ENCODE measurements around the gene KIF5B. TPM values are rescaled to one million over a fixed set of nuclear protein-coding genes. Genes with fewer than 3 reads are reported as not detected.
"Not testable (repeated sequence)": the region's sequence is repeated elsewhere in the genome, so short reads cannot be mapped to it uniquely, and the experiment has no call there.

KIF5B gene
- 10 to 100 TPM; 79.1 to 89.8 (median 81.9) TPM for total RNA-seq

DNA sequence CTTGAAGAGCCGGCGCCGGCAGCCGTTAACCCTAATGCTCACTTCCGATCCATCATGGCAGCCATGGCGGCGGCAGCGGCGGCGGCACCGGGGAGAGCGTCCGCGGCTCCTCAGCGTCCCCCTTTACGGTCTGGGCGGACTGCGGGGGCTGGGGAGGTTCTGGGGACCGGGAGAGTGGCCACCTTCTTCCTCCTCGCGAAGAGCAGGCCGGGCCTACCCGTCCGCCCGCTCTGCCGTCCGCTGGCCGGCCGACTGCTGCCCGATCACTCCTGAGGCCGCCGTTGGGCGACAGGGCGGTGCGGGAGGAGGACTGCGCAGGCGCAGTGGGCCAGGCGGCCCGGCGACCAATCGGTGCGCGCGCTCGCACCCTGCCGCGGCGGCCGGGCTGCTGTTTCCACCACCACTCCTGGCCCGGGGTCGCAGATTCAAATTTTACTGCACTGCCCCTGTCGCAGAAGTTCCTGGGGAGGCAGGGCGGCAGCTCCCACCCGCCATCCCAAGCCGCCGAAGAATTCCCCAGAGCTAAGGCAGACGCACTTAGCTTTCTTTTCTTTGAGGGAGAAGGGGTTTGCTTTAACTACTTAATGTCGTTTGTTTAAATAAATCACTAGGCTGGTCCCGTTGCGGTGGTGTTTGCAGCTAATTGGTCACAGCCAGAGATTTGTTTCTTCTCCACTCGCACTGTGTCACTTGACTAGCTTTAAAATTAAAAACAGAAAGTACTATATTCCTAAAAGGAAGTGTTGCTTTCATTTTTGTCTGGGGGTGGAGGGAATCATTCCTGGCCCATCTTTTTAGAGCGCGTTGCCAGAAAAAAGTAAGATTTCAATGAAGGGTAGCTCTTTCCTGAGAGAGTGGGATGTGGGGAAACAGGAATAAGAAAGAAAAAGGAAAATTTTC, at the start of gene KIF5B:
TSS of gene KIF5B (minus strand) at position 290 of the 900 bp plus-strand sequence. CDS start 452 bp downstream, outside the sequence.
- Mint-ChIP-seq H3K4me3 (peak within 1 kb of the TSS; percentile 98), H3K4me1 (ENCODE audit: low read depth) (peaks cover 39% of the 10 kb centered on the region), H3K27me3 (ENCODE audit: low read depth) (no peaks in the 10 kb centered on the region), H3K36me3 (ENCODE audit: insufficient read depth) (peaks cover 2% of the 10 kb centered on the region), H3K9me3 (no peaks in the 10 kb centered on the region)
- DNase-seq: peak; percentile 82
- peak; percentile 89 to 91 for ATAC-seq

- H3K27me3 Mint-ChIP-seq (ENCODE audit: low read depth): peaks cover 4% of the 10 kb centered on the region
- ATAC-seq: no peak
- H3K36me3 Mint-ChIP-seq (ENCODE audit: insufficient read depth): no peaks in the 10 kb centered on the region
- H3K9me3 Mint-ChIP-seq: no peaks in the 10 kb centered on the region
- DNase-seq: no peak
- no peaks in the 10 kb centered on the region for H3K4me1 Mint-ChIP-seq (ENCODE audit: low read depth)
- no peak overlapping the region for H3K4me3 Mint-ChIP-seq
These were observed 49.7 kb upstream of the KIF5B start for GRCh38 chr10:32105782-32106382.

DNA sequence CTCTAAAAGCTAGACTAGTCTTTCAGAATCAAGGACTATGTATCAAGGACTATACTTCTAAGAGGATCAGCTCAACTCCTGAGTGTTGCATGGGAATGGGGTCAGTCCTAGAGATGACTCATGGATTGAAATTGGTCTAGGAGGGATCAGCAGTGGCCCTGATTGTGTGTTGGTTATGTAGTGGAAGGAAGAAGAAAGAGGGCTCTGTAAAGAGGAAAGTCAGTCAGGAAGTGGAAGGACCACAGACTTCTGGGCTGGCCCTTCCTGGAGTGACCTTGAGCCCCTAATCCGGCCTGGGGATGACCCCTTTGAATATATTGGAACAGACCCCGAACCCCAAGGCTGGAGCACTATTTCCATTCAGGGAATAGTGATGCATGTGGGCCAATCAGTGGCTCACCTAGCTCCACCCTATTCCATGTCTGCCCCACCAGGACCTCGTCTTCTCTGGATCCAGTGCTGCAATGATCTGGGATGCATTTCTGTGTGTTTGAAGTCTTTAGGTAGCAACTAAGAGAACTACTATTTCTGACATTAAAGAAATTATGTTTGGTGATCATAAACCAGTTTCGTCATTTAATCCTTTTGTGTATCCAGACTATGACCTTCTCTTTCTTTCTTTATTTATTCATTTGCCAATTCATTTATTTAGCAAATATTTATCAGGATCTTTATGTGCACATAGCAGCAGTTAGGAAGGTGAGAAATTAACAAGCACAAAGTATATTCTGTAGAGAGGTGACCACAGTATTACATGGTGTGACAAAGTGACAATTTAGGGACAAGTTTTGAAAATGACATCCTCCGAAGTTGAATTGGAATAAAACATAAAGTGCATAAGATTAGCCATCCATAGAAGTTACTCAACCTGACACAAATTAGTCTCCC, 48.6 kb upstream of the KIF5B start:
- Mint-ChIP-seq H3K4me1 (ENCODE audit: low read depth) (no peaks in the 10 kb centered on the region), H3K4me3 (no peak overlapping the region), H3K9me3 (no peaks in the 10 kb centered on the region), H3K27me3 (ENCODE audit: low read depth) (peaks cover 4% of the 10 kb centered on the region), H3K36me3 (ENCODE audit: insufficient read depth) (no peaks in the 10 kb centered on the region)
- DNase-seq: no peak
- ATAC-seq: no peak

DNA sequence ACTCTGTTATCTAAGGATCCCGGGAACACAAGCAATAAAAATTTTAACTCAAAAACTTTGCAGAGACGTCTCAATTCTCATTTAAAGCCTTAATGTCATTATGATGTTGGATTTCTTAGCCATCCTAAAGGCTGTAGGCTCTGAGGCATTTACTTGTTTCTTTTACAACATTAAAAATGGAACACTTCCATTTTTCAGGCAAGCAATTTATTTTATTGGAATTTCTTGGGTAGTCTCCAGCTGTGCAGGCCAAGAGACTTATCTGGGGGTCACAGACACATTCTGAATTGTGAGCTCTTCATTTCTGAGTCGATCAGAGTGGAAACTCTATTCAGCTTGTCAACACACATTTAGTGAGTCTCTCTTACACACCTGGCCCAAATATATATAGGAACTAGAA, 48.0 kb upstream of the KIF5B start:
- Mint-ChIP-seq H3K9me3 (no peaks in the 10 kb centered on the region), H3K36me3 (ENCODE audit: insufficient read depth) (no peaks in the 10 kb centered on the region), H3K4me3 (no peak overlapping the region), H3K4me1 (ENCODE audit: low read depth) (no peaks in the 10 kb centered on the region), H3K27me3 (ENCODE audit: low read depth) (peaks cover 4% of the 10 kb centered on the region)
- DNase-seq: no peak
- ATAC-seq: no peak

DNA sequence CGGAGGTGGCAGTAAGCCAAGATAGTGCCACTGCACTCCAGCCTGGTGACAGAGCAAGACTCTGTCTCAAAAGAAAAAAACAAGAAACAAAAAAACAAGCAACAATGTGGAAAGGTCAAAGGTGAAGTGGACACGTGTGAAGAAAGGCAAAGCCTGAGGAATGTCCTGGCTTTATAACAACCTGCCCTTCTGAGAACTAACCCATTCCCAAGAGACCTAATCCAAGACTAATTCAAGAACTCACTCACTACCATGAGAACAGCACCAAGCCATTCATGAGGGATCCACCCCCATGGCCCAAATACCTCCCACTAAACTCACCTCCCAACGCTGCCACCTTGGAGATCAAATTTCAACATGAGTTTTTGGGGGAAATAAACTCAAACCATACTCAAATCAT, 47.5 kb upstream of the KIF5B start:
- Mint-ChIP-seq H3K4me1 (ENCODE audit: low read depth) (no peaks in the 10 kb centered on the region), H3K36me3 (ENCODE audit: insufficient read depth) (no peaks in the 10 kb centered on the region), H3K4me3 (no peak overlapping the region), H3K9me3 (no peaks in the 10 kb centered on the region), H3K27me3 (ENCODE audit: low read depth) (peaks cover 4% of the 10 kb centered on the region)
- DNase-seq (no peak), ATAC-seq (no peak)

- DNase-seq; H3K9me3 Mint-ChIP-seq; H3K27me3 Mint-ChIP-seq (ENCODE audit: low read depth); ATAC-seq; H3K36me3 Mint-ChIP-seq (ENCODE audit: insufficient read depth); H3K4me1 Mint-ChIP-seq (ENCODE audit: low read depth); H3K4me3 Mint-ChIP-seq: not testable (repeated sequence)
These were observed 42.5 kb upstream of the KIF5B start for GRCh38 chr10:32098566-32099259.

DNA sequence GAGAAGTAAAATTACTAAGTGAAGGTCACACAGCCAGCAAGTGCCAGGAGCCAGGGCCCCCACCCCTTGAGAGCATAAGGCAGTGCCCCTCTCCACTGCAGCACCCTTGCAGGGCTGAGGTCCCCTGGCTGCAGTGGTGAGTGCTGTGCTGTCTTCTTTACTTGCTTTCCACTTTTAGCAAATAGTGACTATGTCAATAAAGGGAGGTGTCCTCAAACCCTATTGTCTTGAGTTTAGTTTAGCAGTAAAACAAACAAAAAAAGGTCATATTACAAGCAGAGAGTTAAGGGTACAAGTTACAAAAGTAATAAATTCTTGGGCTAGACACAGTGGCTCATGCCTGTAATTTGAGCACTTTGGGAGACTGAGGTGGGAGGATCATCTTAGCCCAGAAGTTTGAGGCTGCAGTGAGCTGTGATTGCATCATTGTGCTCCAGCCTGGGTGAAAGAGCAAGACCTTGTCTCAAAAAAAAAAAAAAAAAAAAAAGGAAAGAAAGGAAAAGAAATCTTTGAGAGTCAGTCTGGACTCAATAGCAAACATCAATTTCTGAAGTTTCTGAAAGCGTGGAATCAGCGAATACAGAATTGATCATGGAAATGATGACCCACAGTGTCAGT, 39.0 kb upstream of the KIF5B start:
- Mint-ChIP-seq H3K9me3 (peaks cover 6% of the 10 kb centered on the region), H3K4me1 (ENCODE audit: low read depth) (no peaks in the 10 kb centered on the region), H3K4me3 (no peak overlapping the region), H3K36me3 (ENCODE audit: insufficient read depth) (no peaks in the 10 kb centered on the region), H3K27me3 (ENCODE audit: low read depth) (peaks cover 13% of the 10 kb centered on the region)
- DNase-seq (no peak), ATAC-seq (no peak)

GRCh38 chr10:32093650-32094049, 37.4 kb upstream of the KIF5B start:
- DNase-seq (no peak), ATAC-seq (no peak)
- Mint-ChIP-seq H3K9me3 (peaks cover 6% of the 10 kb centered on the region), H3K4me3 (no peak overlapping the region), H3K27me3 (ENCODE audit: low read depth) (peaks cover 13% of the 10 kb centered on the region), H3K4me1 (ENCODE audit: low read depth) (no peaks in the 10 kb centered on the region), H3K36me3 (ENCODE audit: insufficient read depth) (no peaks in the 10 kb centered on the region)

DNA sequence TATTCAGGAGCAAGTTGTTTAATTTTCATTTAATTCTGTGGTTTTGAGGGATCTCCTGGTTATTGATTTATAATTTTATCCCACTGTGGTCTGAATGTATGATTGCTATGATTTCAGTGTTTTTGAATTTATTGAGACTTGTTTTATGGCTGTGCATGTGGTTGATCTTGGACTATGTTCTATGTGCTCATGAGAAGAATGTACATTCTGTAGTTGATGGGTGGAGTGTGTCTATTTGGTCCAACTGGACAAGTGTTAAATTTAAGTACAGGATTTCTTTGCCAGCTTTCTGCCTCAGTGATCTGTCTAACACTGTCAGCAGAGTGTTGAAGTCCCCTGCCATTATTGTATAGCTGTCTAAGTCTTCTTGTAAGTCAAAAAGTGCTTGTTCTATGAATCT, 34.8 kb upstream of the KIF5B start:
- Mint-ChIP-seq H3K4me1 (ENCODE audit: low read depth) (no peaks in the 10 kb centered on the region), H3K27me3 (ENCODE audit: low read depth) (peaks cover 13% of the 10 kb centered on the region), H3K4me3 (no peak overlapping the region), H3K36me3 (ENCODE audit: insufficient read depth) (no peaks in the 10 kb centered on the region), H3K9me3 (no peaks in the 10 kb centered on the region)
- no peak for ATAC-seq
- no peak for DNase-seq

- H3K27me3 Mint-ChIP-seq (ENCODE audit: low read depth): no peaks in the 10 kb centered on the region
- no peak overlapping the region for H3K4me3 Mint-ChIP-seq
- no peak for ATAC-seq
- H3K9me3 Mint-ChIP-seq: no peaks in the 10 kb centered on the region
- H3K4me1 Mint-ChIP-seq (ENCODE audit: low read depth): no peaks in the 10 kb centered on the region
- no peak for DNase-seq
- H3K36me3 Mint-ChIP-seq (ENCODE audit: insufficient read depth): no peaks in the 10 kb centered on the region
These were observed 28.1 kb upstream of the KIF5B start for GRCh38 chr10:32084185-32084851.

- Mint-ChIP-seq H3K9me3 (no peaks in the 10 kb centered on the region), H3K4me3 (no peak overlapping the region), H3K4me1 (ENCODE audit: low read depth) (no peaks in the 10 kb centered on the region), H3K36me3 (ENCODE audit: insufficient read depth) (no peaks in the 10 kb centered on the region), H3K27me3 (ENCODE audit: low read depth) (no peaks in the 10 kb centered on the region)
- ATAC-seq (no peak), DNase-seq (no peak)
These were observed 21.8 kb upstream of the KIF5B start for GRCh38 chr10:32077896-32078485.

GRCh38 chr10:32073659-32074058, 17.4 kb upstream of the KIF5B start:
- no peak for DNase-seq

GRCh38 chr10:32073128-32073527, 16.9 kb upstream of the KIF5B start:
- no peak overlapping the region for H3K4me3 Mint-ChIP-seq
- no peaks in the 10 kb centered on the region for H3K9me3 Mint-ChIP-seq

More at GRCh38 chr10:32073659-32074058, 17.4 kb upstream of the KIF5B start:
- ATAC-seq: no peak
- Mint-ChIP-seq H3K4me3 (no peak overlapping the region), H3K4me1 (ENCODE audit: low read depth) (no peaks in the 10 kb centered on the region), H3K9me3 (no peaks in the 10 kb centered on the region), H3K27me3 (ENCODE audit: low read depth) (no peaks in the 10 kb centered on the region), H3K36me3 (ENCODE audit: insufficient read depth) (no peaks in the 10 kb centered on the region)

More at GRCh38 chr10:32073128-32073527, 16.9 kb upstream of the KIF5B start:
- Mint-ChIP-seq H3K27me3 (ENCODE audit: low read depth) (no peaks in the 10 kb centered on the region), H3K36me3 (ENCODE audit: insufficient read depth) (no peaks in the 10 kb centered on the region), H3K4me1 (ENCODE audit: low read depth) (no peaks in the 10 kb centered on the region)
- DNase-seq (no peak), ATAC-seq (no peak)
